HFF-Myc (cell line): ENCODE data around the gene MDM2.
"Not testable (repeated sequence)": the region's sequence is repeated elsewhere in the genome, so short reads cannot be mapped to it uniquely, and the experiment has no call there.

Experiments used
- DNase-seq: peaks from one replicate; pipeline ENCODE4 v3.0.0-alpha.2; 2011; ENCODE audit warnings: low read depth; ENCODE audit errors: extremely low read depth
- H3K4me3 ChIP-seq: replicated peaks from 2 replicates; pipeline ENCODE4 v1.5.1; 2011; ENCODE audit warnings: low read depth, mild to moderate bottlenecking, control low read depth, low read length
- TF ChIP-seq, protein P1 (sequence below): IDR thresholded peaks from 2 replicates; pipeline ENCODE4 v1.5.1; 2012; ENCODE audit warnings: mild to moderate bottlenecking, low read depth, low read length, control low read depth; ENCODE audit errors: missing control alignments

The MDM2 gene

DNA sequence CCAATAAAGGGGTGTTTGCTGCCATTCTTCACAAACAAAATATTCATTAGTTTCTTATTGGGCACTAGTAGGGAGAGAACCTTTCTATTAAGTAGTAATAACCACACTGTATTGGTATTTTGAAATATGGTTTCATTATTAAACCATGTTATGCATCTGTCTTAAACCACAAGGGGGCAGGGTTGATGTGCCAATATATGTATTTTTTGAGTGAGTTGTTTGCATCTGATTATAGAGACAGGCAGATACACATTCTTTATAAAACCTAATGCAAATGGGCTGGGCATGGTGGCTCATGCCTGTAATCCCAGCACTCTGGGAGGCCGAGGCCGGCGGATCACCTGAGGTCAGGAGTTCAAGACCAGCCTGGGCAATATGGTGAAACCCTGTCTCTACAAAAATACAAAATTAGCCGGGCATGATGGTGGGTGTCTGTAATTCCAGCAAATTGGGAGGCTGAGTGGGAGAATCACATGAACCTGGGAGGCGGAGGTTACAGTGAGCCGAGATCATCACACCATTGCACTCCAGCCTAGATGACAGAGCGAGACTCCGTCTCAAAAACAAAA, 56.0 kb downstream of the MDM2 start:
- TF ChIP-seq, protein P1, sequence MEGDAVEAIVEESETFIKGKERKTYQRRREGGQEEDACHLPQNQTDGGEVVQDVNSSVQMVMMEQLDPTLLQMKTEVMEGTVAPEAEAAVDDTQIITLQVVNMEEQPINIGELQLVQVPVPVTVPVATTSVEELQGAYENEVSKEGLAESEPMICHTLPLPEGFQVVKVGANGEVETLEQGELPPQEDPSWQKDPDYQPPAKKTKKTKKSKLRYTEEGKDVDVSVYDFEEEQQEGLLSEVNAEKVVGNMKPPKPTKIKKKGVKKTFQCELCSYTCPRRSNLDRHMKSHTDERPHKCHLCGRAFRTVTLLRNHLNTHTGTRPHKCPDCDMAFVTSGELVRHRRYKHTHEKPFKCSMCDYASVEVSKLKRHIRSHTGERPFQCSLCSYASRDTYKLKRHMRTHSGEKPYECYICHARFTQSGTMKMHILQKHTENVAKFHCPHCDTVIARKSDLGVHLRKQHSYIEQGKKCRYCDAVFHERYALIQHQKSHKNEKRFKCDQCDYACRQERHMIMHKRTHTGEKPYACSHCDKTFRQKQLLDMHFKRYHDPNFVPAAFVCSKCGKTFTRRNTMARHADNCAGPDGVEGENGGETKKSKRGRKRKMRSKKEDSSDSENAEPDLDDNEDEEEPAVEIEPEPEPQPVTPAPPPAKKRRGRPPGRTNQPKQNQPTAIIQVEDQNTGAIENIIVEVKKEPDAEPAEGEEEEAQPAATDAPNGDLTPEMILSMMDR: peak; percentile 45
- DNase-seq: peak; percentile 27
- H3K4me3 ChIP-seq: not testable (repeated sequence)

DNA sequence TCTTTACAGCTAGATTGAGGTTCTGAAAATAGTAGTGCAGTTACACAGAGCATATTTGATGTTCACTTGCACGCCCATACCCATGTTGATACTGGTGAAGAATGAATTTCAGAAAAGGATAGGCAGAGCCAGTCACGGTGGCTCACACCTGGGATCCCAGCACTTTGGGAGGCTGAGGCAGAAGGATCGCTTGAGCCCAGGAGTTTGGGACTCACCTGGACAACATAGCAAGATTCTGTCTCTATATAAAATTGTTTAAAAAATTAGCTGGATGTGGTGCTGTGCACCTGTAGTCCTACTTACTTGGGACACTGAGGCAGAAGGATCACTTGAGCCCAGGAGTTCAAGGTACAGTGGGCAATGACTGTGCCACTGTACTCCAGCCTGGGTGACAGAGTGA, 56.6 kb downstream of the MDM2 start:
- H3K4me3 ChIP-seq: no peak overlapping the region
- TF ChIP-seq, protein P1: no peak
- DNase-seq: no peak

DNA sequence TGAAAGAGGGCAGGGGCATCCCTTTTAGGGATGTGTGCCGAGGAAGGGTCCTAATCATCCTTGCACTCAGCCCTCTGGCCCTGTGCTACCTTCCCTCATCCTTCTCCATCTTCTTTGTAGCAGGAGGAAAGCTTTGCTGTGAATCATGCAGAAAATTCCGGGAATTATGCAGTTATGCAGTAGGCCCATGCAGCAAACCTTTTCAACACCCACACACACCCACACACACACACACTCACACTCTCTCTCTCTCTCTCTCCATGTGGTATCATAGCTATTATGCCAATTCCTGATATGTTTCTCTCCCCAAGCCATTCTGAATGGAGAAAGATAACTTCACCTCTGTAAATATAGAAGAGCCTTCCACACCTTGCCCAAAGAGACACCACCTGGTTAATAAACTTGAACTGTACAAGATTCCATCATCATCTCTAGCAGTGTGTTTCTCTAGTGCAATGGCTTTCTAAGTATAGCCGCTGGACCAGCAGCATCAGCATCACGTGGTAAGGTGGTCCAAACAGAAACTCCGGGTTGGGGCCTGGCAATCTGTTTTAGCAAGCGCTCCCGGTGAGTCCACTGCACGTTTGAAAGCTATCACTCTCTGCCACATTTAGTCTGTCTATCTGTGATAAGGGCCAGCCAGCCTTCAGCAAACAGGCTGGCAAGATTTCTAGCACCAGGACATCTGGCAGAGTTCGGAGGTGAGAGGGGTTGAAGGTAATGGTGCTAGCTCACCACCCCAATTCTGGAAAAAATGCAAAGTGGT, 57.6 kb downstream of the MDM2 start:
- no peak for DNase-seq
- TF ChIP-seq, protein P1: no peak
- no peak overlapping the region for H3K4me3 ChIP-seq

DNA sequence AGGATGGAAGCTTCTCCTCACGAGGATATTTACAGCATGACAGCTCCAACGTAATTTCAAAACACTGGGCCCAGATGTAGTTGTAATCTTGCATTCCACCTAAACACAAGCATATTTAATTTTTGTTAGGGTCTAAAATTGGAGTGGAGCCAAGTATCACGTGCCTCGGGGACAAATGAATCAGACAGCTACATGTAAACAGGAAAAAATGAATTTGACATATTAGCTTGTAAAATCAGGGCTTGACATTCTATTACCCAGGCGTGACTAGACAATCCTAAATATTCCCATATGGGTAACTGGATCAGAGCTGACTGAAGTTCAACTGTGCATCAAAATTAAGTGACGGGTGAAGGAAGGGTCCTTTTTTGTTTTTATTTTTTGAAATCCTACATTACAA, 59.0 kb downstream of the MDM2 start:
- H3K4me3 ChIP-seq: no peak overlapping the region
- TF ChIP-seq, protein P1: no peak
- DNase-seq: peak; percentile 24

DNA sequence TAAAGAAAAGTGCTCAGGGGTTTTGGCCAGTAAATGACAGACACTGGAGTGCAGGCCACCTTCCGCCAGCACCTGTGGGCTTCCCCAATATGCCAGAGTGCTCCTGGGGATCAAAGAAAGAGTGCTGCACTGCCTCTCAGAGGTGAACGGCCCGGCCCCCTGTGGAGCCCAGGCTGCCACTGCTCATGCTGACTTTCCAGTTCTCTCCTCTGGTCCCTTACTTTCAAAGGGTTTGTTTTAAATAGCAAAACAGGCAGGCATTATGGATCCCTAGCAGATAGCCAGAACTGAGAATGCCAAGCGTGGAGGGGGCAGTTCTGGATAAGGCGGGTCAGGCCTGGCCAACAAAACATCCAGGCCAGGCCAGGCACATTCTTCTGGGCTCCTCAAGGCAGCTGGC, 59.6 kb downstream of the MDM2 start:
- H3K4me3 ChIP-seq: no peak overlapping the region
- no peak for DNase-seq
- TF ChIP-seq, protein P1: no peak

DNA sequence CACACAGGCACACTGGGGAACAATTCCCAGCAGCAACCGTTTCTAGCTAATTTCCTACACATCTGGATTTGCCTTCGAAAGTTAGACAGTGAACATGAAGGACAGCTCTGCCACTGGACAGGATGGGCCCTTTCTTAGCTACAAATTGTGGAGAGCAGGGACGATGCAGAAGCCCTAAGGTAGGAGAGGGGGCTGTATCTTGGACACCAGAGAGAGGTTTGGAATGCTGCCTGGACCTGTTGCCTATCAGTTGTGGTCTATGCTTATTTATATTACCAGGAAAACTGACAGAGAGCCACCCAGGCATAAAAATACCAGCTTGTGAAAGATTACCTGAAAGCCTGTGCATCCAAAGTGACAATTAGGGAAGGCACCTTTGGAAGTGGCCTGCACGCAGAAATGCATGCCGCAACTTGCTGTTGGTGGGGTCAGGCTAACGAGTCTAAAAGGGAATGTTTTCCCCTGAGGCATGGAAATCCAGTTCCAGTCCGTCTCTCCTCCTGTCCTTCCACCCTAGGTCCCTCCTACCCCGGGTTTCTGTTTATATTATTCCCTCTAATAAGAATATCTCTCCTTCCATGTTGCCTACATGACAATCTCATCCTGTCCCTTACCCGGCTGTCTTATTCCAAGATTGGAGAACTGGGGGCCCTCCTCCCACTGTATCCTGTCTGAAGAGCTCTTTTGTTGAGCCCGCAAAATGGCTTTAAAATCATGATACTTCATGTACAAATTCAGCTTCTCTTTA, 60.2 kb downstream of the MDM2 start:
- no peak overlapping the region for H3K4me3 ChIP-seq
- TF ChIP-seq, protein P1: no peak
- no peak for DNase-seq
